Testis (tissue), 3 donors: Measurements from ENCODE around the gene NFATC2. TPM values are rescaled to one million over a fixed set of nuclear protein-coding genes. Genes with fewer than 3 reads are reported as not detected.
"Not testable (repeated sequence)": the region's sequence is repeated elsewhere in the genome, so short reads cannot be mapped to it uniquely, and the experiment has no call there.

Source experiments
- DNase-seq: peaks from one replicate; pipeline ENCODE4 v3.0.0-alpha.2; 2019
- H3K27ac ChIP-seq, 2 donors: fragments of 200-600 bp; sonication (generic); one replicate each; pipeline ENCODE4 v1.5.1; 2019
- H3K27me3 ChIP-seq: fragments of 200-600 bp; sonication (generic); one replicate; pipeline ENCODE4 v1.5.1; 2019
- H3K36me3 ChIP-seq: fragments of 200-600 bp; sonication (generic); one replicate; pipeline ENCODE4 v1.5.1; 2017; ENCODE audit warnings: low read depth; ENCODE audit errors: missing control alignments
- H3K4me1 ChIP-seq: fragments of 200-600 bp; sonication (generic); one replicate; pipeline ENCODE4 v1.5.1; 2019
- H3K4me3 ChIP-seq, 2 donors: fragments of 200-600 bp; sonication (generic); one replicate each; pipeline ENCODE4 v1.5.1; 2017 to 2019
- H3K9me3 ChIP-seq: fragments of 200-600 bp; sonication (generic); one replicate; pipeline ENCODE4 v1.5.1; 2017
- CTCF ChIP-seq, 3 experiments: fragments of 450-650 bp in 2 of 3; fragments of 200-600 bp in 1 of 3; sonication (generic) in 1 of 3; IDR thresholded peaks; one replicate each; pipeline ENCODE4 v1.5.1; 2016 to 2019; ENCODE audit warnings: antibody characterized with exemption in 3 of 3, mild to moderate bottlenecking in 2 of 3, moderate library complexity in 1 of 3
- POLR2A ChIP-seq: fragments of 450-650 bp; IDR thresholded peaks from one replicate; pipeline ENCODE4 v1.6.1; 2017; ENCODE audit warnings: antibody characterized with exemption, mild to moderate bottlenecking, moderate library complexity
- WGBS, 2 donors: methylation state at CpG; one replicate each; pipeline ENCODE4 v1.1.5; 2018; 5-methylcytosine and 5-hydroxymethylcytosine counted together
- intact Hi-C: fragments of 100-400 bp; cut with DNase I; formaldehyde crosslinking; loops from one replicate; pipeline ENCODE4 v1.15.1; 2023; ENCODE audit warnings: low total_unique reads
- polyA plus RNA-seq: library from polyadenylated mRNA; stranded (reverse); fragments of 350-450 nt; fragmentation: Illumina TruSeq; extraction: RNeasy Lipid Tissue Mini Kit (QIAGEN cat#74804); gene quantifications from one replicate; pipeline ENCODE4 v1.2.3, GENCODE V29; 2014; ENCODE audit warnings: low read depth, low replicate concordance; ENCODE audit not compliant: insufficient read depth
- total RNA-seq, 2 donors: library from RNA; depleted of rRNA; stranded (reverse); fragments of >200 nt; gene quantifications; one replicate each; pipeline ENCODE4 v1.2.3, GENCODE V29; 2016

NFATC2 gene
- total and polyA plus RNA-seq, 3 donors from 2014 or later = 5.4 to 7.5 (median 6.5) TPM

GRCh38 chr20:51347831-51348230 is 194.7 kb downstream of the NFATC2 start:
- Histone ChIP-seq H3K27me3 (no peaks in the 10 kb centered on the region), H3K4me1 (peaks cover 7% of the 10 kb centered on the region), H3K27ac (no peak overlapping the region), H3K9me3 (no peaks in the 10 kb centered on the region), H3K36me3 (no peaks in the 10 kb centered on the region), H3K4me3 (no peak overlapping the region)
- TF ChIP-seq POLR2A = no peak
- TF ChIP-seq CTCF (IDR thresholded peaks at IDR 0.05) = no peak
- intact Hi-C loops = no loop called here
- no peak for DNase-seq
- 78 to 83% methylated on average over 1 of the region's 1 CpG for WGBS, 2 donors

GRCh38 chr20:51346686-51347485 is 195.6 kb downstream of the NFATC2 start:
- H3K9me3 ChIP-seq = no peaks in the 10 kb centered on the region
- TF ChIP-seq POLR2A = no peak
- TF ChIP-seq CTCF (IDR thresholded peaks at IDR 0.05) = no peak
- WGBS, 2 donors = 76 to 79% methylated on average over 8 of the region's 8 CpGs
- no peak overlapping the region for H3K27ac ChIP-seq
- no peak for DNase-seq
- intact Hi-C loops = no loop called here
- H3K4me1 ChIP-seq = peaks cover 7% of the 10 kb centered on the region
- H3K27me3 ChIP-seq = no peaks in the 10 kb centered on the region
- H3K4me3 ChIP-seq = no peak overlapping the region
- H3K36me3 ChIP-seq = no peaks in the 10 kb centered on the region

- 31 to 41% methylated on average over 8 of the region's 8 CpGs for WGBS, 2 donors
- H3K27me3 ChIP-seq = no peaks in the 10 kb centered on the region
- H3K9me3 ChIP-seq = no peaks in the 10 kb centered on the region
- peaks cover 7% of the 10 kb centered on the region for H3K4me1 ChIP-seq
- no peaks in the 10 kb centered on the region for H3K36me3 ChIP-seq
- H3K27ac ChIP-seq = no peak overlapping the region
- H3K4me3 ChIP-seq = no peak overlapping the region
- peak; percentile 56 for DNase-seq
- no peak for TF ChIP-seq CTCF (IDR thresholded peaks at IDR 0.05)
- TF ChIP-seq POLR2A = no peak
- intact Hi-C loops = no loop called here
Observed at GRCh38 chr20:51345601-51346101, 196.9 kb downstream of the NFATC2 start.

- DNase-seq, H3K36me3 ChIP-seq, H3K27ac ChIP-seq, H3K4me3 ChIP-seq, H3K27me3 ChIP-seq, H3K9me3 ChIP-seq, intact Hi-C loops, H3K4me1 ChIP-seq: not testable (repeated sequence)
- 81 to 84% methylated on average over 3 of the region's 3 CpGs for WGBS, 2 donors
Observed at GRCh38 chr20:51343802-51344201, 198.7 kb downstream of the NFATC2 start.

- Histone ChIP-seq H3K27me3 (no peaks in the 10 kb centered on the region), H3K9me3 (no peaks in the 10 kb centered on the region), H3K27ac (no peak overlapping the region), H3K4me3 (no peak overlapping the region), H3K36me3 (no peaks in the 10 kb centered on the region), H3K4me1 (peaks cover 7% of the 10 kb centered on the region)
- TF ChIP-seq CTCF (IDR thresholded peaks at IDR 0.05) = no peak
- TF ChIP-seq POLR2A = no peak
- DNase-seq = no peak
- 84 to 88% methylated on average over 8 of the region's 8 CpGs for WGBS, 2 donors
- intact Hi-C loops = no loop called here
Observed at GRCh38 chr20:51342510-51343236, 199.8 kb downstream of the NFATC2 start.
